ENCODE measurements around the gene ANP32D.
"Not testable (repeated sequence)": the region's sequence is repeated elsewhere in the genome, so short reads cannot be mapped to it uniquely, and the experiment has no call there.

Gene ANP32D

DNA sequence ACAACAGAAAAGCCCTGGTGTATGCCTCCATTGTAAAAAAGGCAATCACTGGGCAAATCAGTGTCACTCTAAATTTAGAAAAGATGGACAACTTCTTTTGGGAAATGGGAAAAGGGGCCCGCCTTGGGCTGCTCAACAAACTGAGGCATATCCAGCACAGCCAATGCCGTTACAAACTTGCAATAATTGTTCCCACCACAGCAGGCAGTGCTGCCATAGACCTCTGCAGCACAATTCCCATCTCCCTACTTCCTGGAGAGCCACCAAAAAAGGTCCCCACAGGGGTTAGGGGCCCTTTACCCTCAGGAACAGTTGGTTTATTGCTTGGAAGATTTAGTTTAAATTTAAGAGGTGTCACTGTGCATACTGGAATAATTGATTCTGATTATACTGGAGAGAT lies 36.6 kb downstream of the ANP32D start:
- no peak for FAIRE-seq

DNA sequence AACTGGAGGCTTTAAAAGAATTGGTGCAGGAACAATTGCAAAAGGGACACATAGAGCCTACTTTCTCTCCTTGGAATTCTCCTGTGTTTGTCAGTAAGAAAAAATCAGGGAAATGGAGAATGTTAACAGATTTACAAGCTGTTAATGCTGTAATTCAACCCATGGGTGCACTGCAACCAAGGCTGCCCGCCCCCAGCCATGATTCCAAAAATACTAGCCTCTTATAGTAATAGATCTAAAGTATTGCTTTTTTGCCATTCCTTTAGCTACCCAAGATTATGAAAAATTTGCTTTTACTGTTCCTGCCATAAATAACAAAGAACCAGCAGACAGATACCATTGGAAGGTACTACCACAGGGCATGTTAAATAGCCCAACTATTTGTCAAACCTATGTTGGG lies 37.8 kb downstream of the ANP32D start:
- no peak for FAIRE-seq

DNA sequence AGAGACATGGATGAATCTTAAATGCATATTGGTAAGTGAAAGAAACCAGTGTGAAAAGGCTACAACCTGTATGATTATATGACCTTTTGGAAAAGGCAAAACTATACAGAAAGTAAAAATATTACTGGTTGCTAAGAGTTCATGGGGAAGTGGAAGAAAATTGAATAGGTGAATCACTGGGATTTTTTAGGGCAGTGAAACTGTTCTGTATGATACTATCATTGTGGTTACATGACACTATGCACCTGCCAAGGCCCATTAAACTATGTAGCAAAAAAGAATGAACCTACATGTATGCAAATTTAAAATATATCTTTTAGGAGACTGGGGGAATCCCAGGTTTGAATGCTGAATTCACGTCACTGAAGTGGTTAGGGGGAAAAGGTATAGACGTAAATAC lies 40.5 kb downstream of the ANP32D start:
- FAIRE-seq = no peak

- no peak for FAIRE-seq
Measured at GRCh38 chr12:48514728-48515127, 42.4 kb downstream of the ANP32D start.

DNA sequence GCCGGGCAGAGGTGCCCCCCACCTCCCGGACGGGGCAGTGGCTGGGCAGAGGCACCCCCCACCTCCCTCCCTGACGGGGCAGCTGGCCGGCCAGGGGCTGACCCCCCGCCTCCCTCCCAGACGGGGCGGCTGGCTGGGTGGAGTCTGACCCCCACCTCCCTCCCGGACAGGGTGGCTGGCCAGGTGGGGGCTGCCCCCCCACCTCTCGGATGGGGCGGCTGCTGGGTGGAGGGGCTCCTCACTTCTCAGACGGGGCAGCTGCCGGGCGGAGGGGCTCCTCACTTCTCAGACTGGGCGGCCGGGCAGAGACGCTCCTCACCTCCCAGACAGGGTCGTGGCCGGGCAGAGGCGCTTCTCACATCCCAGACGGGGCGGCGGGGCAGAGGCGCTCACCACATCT lies 48.0 kb downstream of the ANP32D start:
- not testable (repeated sequence) for FAIRE-seq

All from TTC549 (cell line).